Measurements from ENCODE around the gene NAPSA. TPM values are rescaled to one million over a fixed set of nuclear protein-coding genes. Genes with fewer than 3 reads are reported as not detected.
A peak's percentile ranks its signal among the peaks of the same experiment; 100 is the strongest.

Gene NAPSA
- total and polyA plus RNA-seq, 9 of the 15 experiments (the other 6 are each of a cell fraction or from before 2014, with no cell fraction given) = 0.25 to 1.9 (median 0.69) TPM

GRCh38 chr19:50361290-50362029 lies 4.0 kb downstream of the NAPSA start (continued):
- TF ChIP-seq ZBTB26 (CRISPR knock-in tag; IDR thresholded peaks at IDR 0.05) (no peak), TFAP4 (CRISPR knock-in tag; IDR thresholded peaks at IDR 0.05; ENCODE audit: borderline replicate concordance) (peak; percentile 22; the same call in 1 of the 2 replicates), JUN (IDR thresholded peaks at IDR 0.05; ENCODE audit: borderline replicate concordance, low read depth, low read length) (no peak), JUN (CRISPR knock-in tag; IDR thresholded peaks at IDR 0.05; ENCODE audit: borderline replicate concordance) (no peak), HDAC2 (IDR thresholded peaks at IDR 0.05) (peak; percentile 31; the same call in 1 of the 2 replicates), SNRNP70 (optimal IDR thresholded peaks at IDR 0.05; ENCODE audit: low read depth, low read length) (no peak), NCOA1 (IDR thresholded peaks at IDR 0.05; ENCODE audit: low read depth) (peak; percentile 23; the same call in 1 of the 2 replicates), ZNF41 (CRISPR knock-in tag; conservative IDR thresholded peaks at IDR 0.05) (no peak), ZBTB8A (IDR thresholded peaks at IDR 0.05; ENCODE audit: partially characterized antibody) (no peak), TCF3 (CRISPR knock-in tag; IDR thresholded peaks at IDR 0.05) (peak; percentile 73), HNRNPLL (IDR thresholded peaks at IDR 0.05; ENCODE audit: low read depth, low read length, poor library complexity, severe bottlenecking) (no peak), MAX (CRISPR knock-in tag; IDR thresholded peaks at IDR 0.05) (peak; percentile 37; the same call in 1 of the 2 replicates), ELF2 (CRISPR knock-in tag; IDR thresholded peaks at IDR 0.05) (no peak), IRF1 (CRISPR knock-in tag; IDR thresholded peaks at IDR 0.05; ENCODE audit: borderline replicate concordance) (no peak), HBP1 (CRISPR knock-in tag; IDR thresholded peaks at IDR 0.05) (no peak), SMARCC2 (IDR thresholded peaks at IDR 0.05; ENCODE audit: low read depth) (no peak), PRPF4 (IDR thresholded peaks at IDR 0.05; ENCODE audit: insufficient read depth, low read depth, low read length, poor library complexity, severe bottlenecking) (no peak), ZNF232 (CRISPR knock-in tag; IDR thresholded peaks at IDR 0.05) (no peak), ZHX1 (conservative IDR thresholded peaks at IDR 0.05; ENCODE audit: low read length) (no peak), CHD2 (IDR thresholded peaks at IDR 0.05; ENCODE audit: low read depth, low read length) (no peak), MCM7 (IDR thresholded peaks at IDR 0.05) (no peak)

Measured in K562 (cell line).